MM.1S (cell line): Measurements from ENCODE around the gene PPP2R5C.

ENCODE experiments used
- DNase-seq: peaks from one replicate; pipeline ENCODE4 v3.0.0-alpha.2; 2015
- H2AFZ ChIP-seq: fragments of 300-600 bp; sonication (generic); 2 replicates; pipeline ENCODE4 v1.6.0; 2016; ENCODE audit warnings: antibody characterized with exemption, low read length
- H3F3A ChIP-seq: fragments of 300-600 bp; sonication (generic); 2 replicates; pipeline ENCODE4 v1.6.1; 2016; ENCODE audit warnings: mild to moderate bottlenecking, antibody characterized with exemption, low read length, moderate library complexity, mixed read lengths; ENCODE audit not compliant: insufficient read depth
- H3K27ac ChIP-seq: fragments of 300-600 bp; sonication (generic); 2 replicates; pipeline ENCODE4 v1.5.1; 2016; ENCODE audit warnings: mild to moderate bottlenecking, low read length
- H3K27me3 ChIP-seq: fragments of 300-600 bp; sonication (generic); replicated peaks from 2 replicates; pipeline ENCODE4 v1.6.0; 2016; ENCODE audit warnings: low read length; ENCODE audit not compliant: insufficient read depth
- H3K36me3 ChIP-seq: fragments of 300-600 bp; sonication (generic); replicated peaks from 2 replicates; pipeline ENCODE4 v1.6.1; 2016; ENCODE audit warnings: mild to moderate bottlenecking, low read length, mixed read lengths; ENCODE audit not compliant: insufficient read depth
- H3K4me1 ChIP-seq: fragments of 300-600 bp; sonication (generic); 2 replicates; pipeline ENCODE4 v1.6.1; 2016; ENCODE audit warnings: low read length, mixed read lengths
- H3K4me2 ChIP-seq: fragments of 300-600 bp; sonication (generic); 2 replicates; pipeline ENCODE4 v1.6.0; 2016; ENCODE audit warnings: low read depth, low read length
- H3K4me3 ChIP-seq: fragments of 300-600 bp; sonication (generic); 2 replicates; pipeline ENCODE4 v1.5.1; 2016; ENCODE audit warnings: low read length, mixed read lengths
- H3K79me2 ChIP-seq: fragments of 300-600 bp; sonication (generic); 2 replicates; pipeline ENCODE4 v1.6.1; 2016; ENCODE audit warnings: mixed run types, low read length, mixed read lengths
- H3K9ac ChIP-seq: fragments of 300-600 bp; sonication (generic); 2 replicates; pipeline ENCODE4 v1.6.1; 2016; ENCODE audit warnings: low read length, mixed read lengths
- H3K9me2 ChIP-seq: fragments of 300-600 bp; sonication (generic); replicated peaks from 2 replicates; pipeline ENCODE4 v1.6.1; 2016; ENCODE audit warnings: mild to moderate bottlenecking, low read length, mixed read lengths; ENCODE audit not compliant: insufficient read depth
- H3K9me3 ChIP-seq: fragments of 300-600 bp; sonication (generic); replicated peaks from 2 replicates; pipeline ENCODE4 v1.6.1; 2016; ENCODE audit warnings: mild to moderate bottlenecking, low read length, mixed read lengths; ENCODE audit not compliant: insufficient read depth
- H4K20me1 ChIP-seq: fragments of 300-600 bp; sonication (generic); 2 replicates; pipeline ENCODE4 v1.6.1; 2016; ENCODE audit warnings: mild to moderate bottlenecking, low read length, moderate library complexity, mixed read lengths; ENCODE audit not compliant: insufficient read depth
- EZH2 ChIP-seq: fragments of 300-600 bp; sonication (generic); optimal IDR thresholded peaks from 2 replicates; pipeline ENCODE3; 2017; ENCODE audit warnings: low read depth, mild to moderate bottlenecking, antibody characterized with exemption, low read length, mixed read lengths
- EZH2phosphoT487 ChIP-seq: fragments of 300-600 bp; sonication (generic); IDR thresholded peaks from 2 replicates; pipeline ENCODE4 v1.6.1; 2018; ENCODE audit warnings: antibody characterized with exemption, low read length
- TF ChIP-seq, protein P1 (sequence below): fragments of 300-600 bp; sonication (generic); IDR thresholded peaks from 2 replicates; pipeline ENCODE4 v1.5.1; 2016; ENCODE audit warnings: antibody characterized with exemption, low read length, mixed read lengths

PPP2R5C gene

GRCh38 chr14:101955695-101956161 lies 194.2 kb downstream of the PPP2R5C start:
- H3K79me2 ChIP-seq: no peaks in the 10 kb centered on the region
- no peaks in the 10 kb centered on the region for H3K9me2 ChIP-seq
- no peaks in the 10 kb centered on the region for H3K27me3 ChIP-seq
- no peak overlapping the region for H3K4me2 ChIP-seq
- H3K27ac ChIP-seq: no peak overlapping the region
- no peaks in the 10 kb centered on the region for H3K4me1 ChIP-seq
- no peaks in the 10 kb centered on the region for H3K36me3 ChIP-seq
- no peaks in the 10 kb centered on the region for H3F3A ChIP-seq
- no peak for TF ChIP-seq EZH2phosphoT487
- TF ChIP-seq EZH2: no peak
- TF ChIP-seq, protein P1, sequence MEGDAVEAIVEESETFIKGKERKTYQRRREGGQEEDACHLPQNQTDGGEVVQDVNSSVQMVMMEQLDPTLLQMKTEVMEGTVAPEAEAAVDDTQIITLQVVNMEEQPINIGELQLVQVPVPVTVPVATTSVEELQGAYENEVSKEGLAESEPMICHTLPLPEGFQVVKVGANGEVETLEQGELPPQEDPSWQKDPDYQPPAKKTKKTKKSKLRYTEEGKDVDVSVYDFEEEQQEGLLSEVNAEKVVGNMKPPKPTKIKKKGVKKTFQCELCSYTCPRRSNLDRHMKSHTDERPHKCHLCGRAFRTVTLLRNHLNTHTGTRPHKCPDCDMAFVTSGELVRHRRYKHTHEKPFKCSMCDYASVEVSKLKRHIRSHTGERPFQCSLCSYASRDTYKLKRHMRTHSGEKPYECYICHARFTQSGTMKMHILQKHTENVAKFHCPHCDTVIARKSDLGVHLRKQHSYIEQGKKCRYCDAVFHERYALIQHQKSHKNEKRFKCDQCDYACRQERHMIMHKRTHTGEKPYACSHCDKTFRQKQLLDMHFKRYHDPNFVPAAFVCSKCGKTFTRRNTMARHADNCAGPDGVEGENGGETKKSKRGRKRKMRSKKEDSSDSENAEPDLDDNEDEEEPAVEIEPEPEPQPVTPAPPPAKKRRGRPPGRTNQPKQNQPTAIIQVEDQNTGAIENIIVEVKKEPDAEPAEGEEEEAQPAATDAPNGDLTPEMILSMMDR: no peak
- no peak overlapping the region for H3K9ac ChIP-seq
- H3K4me3 ChIP-seq: no peak overlapping the region
- no peak for DNase-seq
- no peaks in the 10 kb centered on the region for H4K20me1 ChIP-seq
- H2AFZ ChIP-seq: no peak overlapping the region
- H3K9me3 ChIP-seq: no peaks in the 10 kb centered on the region

DNA sequence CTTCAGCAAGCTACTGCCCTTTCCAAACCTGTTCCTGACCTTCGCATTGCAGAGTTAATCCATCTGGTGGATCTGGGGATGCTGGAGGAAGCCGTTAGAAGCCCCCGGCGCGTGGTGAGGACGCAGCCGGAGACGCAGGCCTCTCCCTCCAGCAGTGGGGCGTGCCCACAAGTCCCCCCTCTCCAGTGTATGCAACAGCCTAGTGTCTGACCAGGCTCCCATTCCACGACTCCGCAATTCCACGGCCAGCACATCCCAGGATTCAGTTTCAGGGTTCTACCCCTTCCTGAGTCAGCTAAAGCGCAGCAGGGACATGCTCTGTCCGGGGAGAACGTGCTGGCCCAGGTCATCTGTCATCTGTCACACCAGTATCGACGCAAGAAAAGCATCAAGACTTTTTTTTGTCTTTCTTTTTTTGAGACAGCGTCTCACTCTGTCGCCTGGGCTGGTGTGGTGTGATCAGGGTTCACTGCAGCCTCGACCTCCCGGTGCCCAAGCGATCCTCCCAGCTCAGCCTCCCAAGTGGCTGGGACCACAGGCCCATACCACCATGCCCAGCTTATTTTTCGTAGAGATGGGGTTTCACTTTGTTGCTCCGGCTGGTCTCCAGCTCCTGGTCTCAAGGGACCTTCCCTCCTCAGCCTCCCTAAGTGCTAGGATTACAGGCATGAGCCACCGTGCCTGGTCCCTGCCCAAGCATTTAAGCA lies 194.8 kb downstream of the PPP2R5C start:
- Histone ChIP-seq H3K4me3 (no peak overlapping the region), H3F3A (no peaks in the 10 kb centered on the region), H3K4me1 (no peaks in the 10 kb centered on the region), H3K36me3 (no peaks in the 10 kb centered on the region), H3K9me3 (no peaks in the 10 kb centered on the region), H4K20me1 (no peaks in the 10 kb centered on the region), H3K9me2 (no peaks in the 10 kb centered on the region), H3K4me2 (no peak overlapping the region), H3K79me2 (no peaks in the 10 kb centered on the region), H2AFZ (no peak overlapping the region), H3K27me3 (no peaks in the 10 kb centered on the region), H3K27ac (no peak overlapping the region), H3K9ac (no peak overlapping the region)
- TF ChIP-seq EZH2 (no peak), EZH2phosphoT487 (no peak)
- TF ChIP-seq, protein P1: no peak
- DNase-seq: no peak

GRCh38 chr14:101957406-101958234 lies 196.1 kb downstream of the PPP2R5C start:
- Histone ChIP-seq H3K9ac (no peak overlapping the region), H4K20me1 (no peaks in the 10 kb centered on the region), H3K9me3 (no peaks in the 10 kb centered on the region), H3F3A (no peaks in the 10 kb centered on the region), H2AFZ (no peak overlapping the region), H3K4me1 (no peaks in the 10 kb centered on the region), H3K4me3 (no peak overlapping the region), H3K27ac (no peak overlapping the region), H3K79me2 (no peaks in the 10 kb centered on the region), H3K9me2 (no peaks in the 10 kb centered on the region), H3K27me3 (no peaks in the 10 kb centered on the region), H3K4me2 (no peak overlapping the region), H3K36me3 (no peaks in the 10 kb centered on the region)
- DNase-seq: no peak
- TF ChIP-seq EZH2phosphoT487 (no peak), EZH2 (no peak)
- TF ChIP-seq, protein P1: no peak
